ENCODE data around the gene SUB1.
A peak's percentile ranks its signal among the peaks of the same experiment; 100 is the strongest.

SUB1 gene

DNA sequence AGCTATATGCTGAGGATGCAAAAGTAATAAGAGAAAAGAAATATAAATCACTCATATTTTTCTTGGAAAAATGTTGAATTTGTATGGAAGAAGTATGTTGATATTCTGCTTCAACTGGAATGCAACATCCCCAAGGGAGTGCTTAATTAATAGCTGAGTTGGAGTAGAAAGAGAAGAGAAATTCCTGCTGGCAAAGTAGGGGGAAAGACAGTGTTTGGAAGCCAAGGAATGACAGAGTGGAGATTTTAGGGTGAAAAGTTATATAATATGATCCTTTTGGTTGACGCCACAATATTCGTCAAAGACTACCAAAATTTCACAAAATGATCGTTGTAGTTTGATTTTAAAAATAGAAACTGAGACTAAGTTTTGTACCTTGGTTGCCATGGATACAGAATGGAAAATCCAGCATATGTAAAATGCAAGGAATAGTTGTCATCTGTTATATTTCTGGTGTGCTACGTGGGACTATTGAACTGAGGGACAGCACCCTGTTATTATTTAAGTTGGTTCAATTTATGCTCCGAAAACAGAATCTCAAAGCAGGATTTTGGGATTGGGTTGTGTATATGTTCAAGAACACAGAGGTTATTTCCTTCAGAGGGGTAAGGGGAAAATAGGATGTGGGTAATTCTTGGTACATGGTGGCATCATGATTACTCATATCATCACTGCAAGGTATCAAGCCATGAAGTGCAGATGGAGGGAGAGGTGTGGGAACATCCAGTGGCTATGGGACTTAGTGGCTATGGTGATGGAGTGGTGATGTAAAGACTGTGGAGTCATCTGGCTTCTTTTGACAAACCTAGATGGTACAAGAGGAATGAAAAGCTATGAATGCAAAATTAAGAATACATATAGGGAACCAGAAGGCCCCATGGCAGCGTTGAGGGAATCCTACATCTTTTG is 61.0 kb downstream of the SUB1 start:
- peak; percentile 74 for DNase-seq

DNA sequence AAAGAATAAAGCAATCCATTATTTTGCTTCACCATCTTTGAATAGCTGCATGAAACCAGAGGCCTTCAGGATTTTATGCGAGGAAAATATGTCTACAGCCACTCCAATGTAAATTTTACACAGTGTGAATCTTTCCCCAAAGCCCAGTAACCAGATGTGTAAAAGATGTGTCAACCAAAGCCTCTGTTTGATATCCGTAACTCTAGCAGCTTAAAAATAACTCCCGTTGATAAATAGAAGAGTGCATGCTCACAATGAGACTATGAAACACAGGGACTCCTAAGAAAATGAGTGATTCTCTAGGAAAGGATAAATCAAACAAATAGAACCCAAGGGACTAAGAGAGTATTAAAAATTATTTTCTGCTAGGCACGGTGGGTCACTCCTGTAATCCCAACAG is 65.7 kb downstream of the SUB1 start:
- DNase-seq = no peak

DNA sequence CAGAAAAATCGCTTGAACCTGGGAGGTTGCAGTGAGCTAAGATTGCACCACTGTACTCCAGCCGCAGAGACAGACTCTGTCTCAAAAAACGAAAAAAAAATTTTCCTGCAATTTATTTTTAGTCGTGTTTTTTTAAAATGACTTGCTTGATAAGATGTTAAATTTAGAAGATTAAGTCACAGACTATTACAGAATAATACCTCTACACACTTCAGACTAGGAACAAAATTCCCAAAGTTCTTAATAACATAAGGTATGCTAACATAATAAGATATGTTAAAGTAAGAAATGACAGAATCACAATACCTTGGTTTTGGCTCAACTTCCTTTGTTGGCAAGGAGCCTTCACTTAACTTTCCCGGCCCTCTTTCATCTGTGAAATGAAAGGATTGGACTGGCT is 66.3 kb downstream of the SUB1 start:
- DNase-seq = no peak
